Erythroblast (primary cell): Measurements from ENCODE around the gene GOLGA8R.
"Not testable (repeated sequence)": the region's sequence is repeated elsewhere in the genome, so short reads cannot be mapped to it uniquely, and the experiment has no call there.

Experiments
- GATA1 ChIP-seq: IDR thresholded peaks from 2 replicates; pipeline ENCODE4 v1.6.1; 2011; ENCODE audit warnings: low read depth, mild to moderate bottlenecking, control low read depth, low read length, moderate library complexity
- POLR2A ChIP-seq: IDR thresholded peaks from 2 replicates; pipeline ENCODE4 v1.6.1; 2011; ENCODE audit warnings: mild to moderate bottlenecking, low read length

- not testable (repeated sequence) for TF ChIP-seq POLR2A, GATA1
Measured at GRCh38 chr15:30386318-30386887, 27.7 kb downstream of the GOLGA8R start.
